ENCODE measurements around the gene PLEKHA7. TPM values are rescaled to one million over a fixed set of nuclear protein-coding genes. Genes with fewer than 3 reads are reported as not detected.

The PLEKHA7 gene
- total and polyA plus RNA-seq, 2 of the 4 experiments (the other 2 are of a cell fraction) = 0.12 TPM; not detected in 1

- CTCF ChIA-PET = no interaction called here
- POLR2A ChIA-PET (ENCODE audit: unreplicated experiment) = no interaction called here
- no peak overlapping the region for H3K4ac ChIP-seq (ENCODE audit: low read depth, low read length)
- H3K14ac ChIP-seq (replicated peaks; ENCODE audit: low read depth, low read length) = no peak overlapping the region
- no peak overlapping the region for H4K8ac ChIP-seq (ENCODE audit: low read depth in 2 of 2, low read length in 2 of 2)
- no peaks in the 10 kb centered on the region for H4K20me1 ChIP-seq (ENCODE audit: insufficient read depth, low read length)
- H2BK15ac ChIP-seq (ENCODE audit: low read depth, low read length) = no peak overlapping the region
- intact Hi-C loops (cut with micrococcal nuclease) = no loop called here
- no peak overlapping the region for H3K56ac ChIP-seq (ENCODE audit: extremely low read depth, insufficient read depth, low read length)
- H2BK5ac ChIP-seq (ENCODE audit: low read depth, low read length, poor library complexity, severe bottlenecking) = no peak overlapping the region
- BruUV-seq (replicated peaks) = no TSS peak
- no peak overlapping the region for H3K27ac ChIP-seq (ENCODE audit: insufficient read depth, low read length)
- H3K18ac ChIP-seq (ENCODE audit: low read depth, low read length) = no peak overlapping the region
- H2AK5ac ChIP-seq (ENCODE audit: low read depth, low read length) = no peak overlapping the region
- no peak overlapping the region for H3K4me2 ChIP-seq (ENCODE audit: low read depth, low read length)
- DNase-seq = no peak
- H3K9me3 ChIP-seq (ENCODE audit: control insufficient read depth, insufficient read depth, low read length) = no peaks in the 10 kb centered on the region
- no peak overlapping the region for H3K9ac ChIP-seq (ENCODE audit: low read depth, low read length)
- TF ChIP-seq CHD1 (IDR thresholded peaks at IDR 0.05; ENCODE audit: low read depth, low read length) = no peak
- no peak for TF ChIP-seq RCOR1 (IDR thresholded peaks at IDR 0.05; ENCODE audit: insufficient replicate concordance, low read length)
- no peak for TF ChIP-seq CEBPB (IDR thresholded peaks at IDR 0.05; ENCODE audit: low read depth, low read length)
- no peak for TF ChIP-seq MAFK (IDR thresholded peaks at IDR 0.05; ENCODE audit: low read depth, low read length)
- no peak for TF ChIP-seq RFX5 (IDR thresholded peaks at IDR 0.05; ENCODE audit: low read depth, low read length)
- no peak for TF ChIP-seq MXI1 (IDR thresholded peaks at IDR 0.05; ENCODE audit: borderline replicate concordance, low read depth, low read length)
- no peak for TF ChIP-seq BHLHE40 (IDR thresholded peaks at IDR 0.05; ENCODE audit: low read depth, low read length)
- no peak for TF ChIP-seq RAD21 (IDR thresholded peaks at IDR 0.05; ENCODE audit: low read length)
- TF ChIP-seq SMC3 (IDR thresholded peaks at IDR 0.05; ENCODE audit: low read depth, low read length) = no peak
- no peak for TF ChIP-seq ELK1 (IDR thresholded peaks at IDR 0.05; ENCODE audit: borderline replicate concordance, low read depth, low read length)
- TF ChIP-seq MAZ (IDR thresholded peaks at IDR 0.05; ENCODE audit: borderline replicate concordance, low read depth, low read length) = no peak
- no peak for TF ChIP-seq CTCF (conservative IDR thresholded peaks at IDR 0.05; ENCODE audit: low read depth, low read length)
- no peak for TF ChIP-seq POLR2A (IDR thresholded peaks at IDR 0.05; ENCODE audit: low read depth, low read length)
- no peak for TF ChIP-seq FOS (IDR thresholded peaks at IDR 0.05; ENCODE audit: low read depth, low read length)
- no peak for TF ChIP-seq USF2 (IDR thresholded peaks at IDR 0.05; ENCODE audit: low read depth, low read length)
- no peaks in the 10 kb centered on the region for H3K79me1 ChIP-seq (ENCODE audit: low read depth in 1 of 2, low read length in 2 of 2)
- H3K23ac ChIP-seq (ENCODE audit: low read depth, low read length) = no peak overlapping the region
- H3K9me1 ChIP-seq (ENCODE audit: insufficient read depth, low read length) = no peaks in the 10 kb centered on the region
- H2BK20ac ChIP-seq (ENCODE audit: low read depth, low read length) = no peak overlapping the region
- dilution Hi-C loops (cut with HindIII; ENCODE audit: low sequenced_read_pairs, unreplicated experiment) = no loop called here
- H4K5ac ChIP-seq (ENCODE audit: low read depth, low read length) = no peak overlapping the region
- H3K4me1 ChIP-seq (ENCODE audit: control insufficient read depth, insufficient read depth, low read length) = no peaks in the 10 kb centered on the region
- H3K36me3 ChIP-seq (ENCODE audit: control insufficient read depth, insufficient read depth, low read length) = no peaks in the 10 kb centered on the region
- in situ Hi-C loops (cut with MboI; ENCODE audit: low sequenced_read_pairs) = no loop called here
- no peak overlapping the region for H2AFZ ChIP-seq (replicated peaks; ENCODE audit: low read length, poor library complexity)
- H3K27me3 ChIP-seq (ENCODE audit: control insufficient read depth, insufficient read depth, low read length) = peaks cover 2% of the 10 kb centered on the region; the same call in 1 of the 2 replicates
- no peak overlapping the region for H4K91ac ChIP-seq (ENCODE audit: insufficient read depth, low read depth, low read length)
- H3K4me3 ChIP-seq (ENCODE audit: insufficient read depth, low read depth, low read length) = no peak overlapping the region
- no peak for ATAC-seq (ENCODE audit: low read depth)
- no peak overlapping the region for H2BK120ac ChIP-seq (ENCODE audit: low read depth, low read length)
- WGBS, 2 experiments (ENCODE audit: extremely low coverage in 2 of 2, insufficient read length in 1 of 2) = 80% methylated on average over 1 of the region's 2 CpGs; no CpG with 5 or more reads in 1 of the 2 experiments
- H2AK9ac ChIP-seq (replicated peaks; ENCODE audit: low read depth, low read length, poor library complexity) = no peak overlapping the region
Observed at GRCh38 chr11:16968196-16968595, 46.0 kb downstream of the PLEKHA7 start.
